K562 (cell line): Measurements from ENCODE around the gene GPX5. TPM values are rescaled to one million over a fixed set of nuclear protein-coding genes. Genes with fewer than 3 reads are reported as not detected.
A peak's percentile ranks its signal among the peaks of the same experiment; 100 is the strongest.

Experiments
- ARID3A ChIP-seq: IDR thresholded peaks from 2 replicates; pipeline ENCODE4 v1.6.1; 2012; ENCODE audit warnings: low read depth, low read length, improper control_type of control experiment, borderline replicate concordance
- ARID3B ChIP-seq: fragments of 250-450 bp; sonication (Bioruptor Pico); IDR thresholded peaks from 2 replicates; pipeline ENCODE4 v1.4.0; 2020; ENCODE audit warnings: borderline replicate concordance
- COPS2 ChIP-seq: fragments of 450-650 bp; conservative IDR thresholded peaks from 2 replicates; pipeline ENCODE4 v1.6.1; 2016; ENCODE audit warnings: mild to moderate bottlenecking, moderate library complexity
- CREB1 ChIP-seq, 2 experiments: sonication (generic) in 1 of 2; formaldehyde crosslinking in 1 of 2; IDR thresholded peaks; 2 replicates each; pipeline versions ENCODE4 v1.6.1 to v1.8.0; 2012 to 2022; ENCODE audit warnings: inconsistent platforms in 1 of 2, mild to moderate bottlenecking in 1 of 2, missing genetic modification reagents in 1 of 2, moderate library complexity in 1 of 2
- HBP1 ChIP-seq: fragments of 450-650 bp; formaldehyde crosslinking; IDR thresholded peaks from 2 replicates; pipeline ENCODE4 v1.4.0; 2022; ENCODE audit warnings: missing genetic modification characterization
- HDAC2 ChIP-seq: fragments of 450-650 bp; IDR thresholded peaks from 2 replicates; pipeline ENCODE4 v1.6.1; 2016; ENCODE audit warnings: mild to moderate bottlenecking
- HLTF ChIP-seq: fragments of 450-650 bp; IDR thresholded peaks from 2 replicates; pipeline ENCODE4 v1.6.1; 2016
- KDM5B ChIP-seq: fragments of 200-600 bp; sonication (generic); IDR thresholded peaks from 2 replicates; pipeline ENCODE4 v1.6.1; 2012; ENCODE audit warnings: low read depth, mild to moderate bottlenecking, moderate library complexity, low read length, control low read depth, inconsistent platforms; ENCODE audit not compliant: insufficient replicate concordance
- NCOA2 ChIP-seq, 2 experiments: fragments of 450-650 bp; IDR thresholded peaks; 2 replicates each; pipeline ENCODE4 v1.6.1; 2018; ENCODE audit warnings: mild to moderate bottlenecking in 2 of 2, moderate library complexity in 1 of 2; ENCODE audit not compliant: partially characterized antibody in 2 of 2
- RB1 ChIP-seq: fragments of 450-650 bp; IDR thresholded peaks from 2 replicates; pipeline ENCODE4 v1.6.1; 2017; ENCODE audit warnings: low read depth, mild to moderate bottlenecking
- RBM25 ChIP-seq: fragments of 200-400 bp; formaldehyde crosslinking; IDR thresholded peaks from 2 replicates; pipeline ENCODE4 v1.6.1; 2018; ENCODE audit warnings: low read length, low read depth, moderate library complexity; ENCODE audit not compliant: severe bottlenecking
- RBM34 ChIP-seq: fragments of 200-400 bp; formaldehyde crosslinking; IDR thresholded peaks from 2 replicates; pipeline ENCODE4 v1.6.1; 2018; ENCODE audit warnings: low read length, borderline replicate concordance; ENCODE audit not compliant: insufficient read depth
- SIX5 ChIP-seq, 2 experiments: IDR thresholded peaks; 2 replicates each; pipeline ENCODE4 v1.6.1; 2011; ENCODE audit warnings: low read length in 2 of 2, borderline replicate concordance in 1 of 2, low read depth in 1 of 2, mild to moderate bottlenecking in 1 of 2, moderate library complexity in 1 of 2; ENCODE audit not compliant: insufficient read depth in 1 of 2
- ZC3H4 ChIP-seq: sonication (generic); formaldehyde crosslinking; IDR thresholded peaks from 2 replicates; pipeline ENCODE4 v1.9.0; 2021; ENCODE audit warnings: missing genetic modification reagents, borderline replicate concordance
- ZNF384 ChIP-seq: IDR thresholded peaks from 2 replicates; pipeline ENCODE4 v1.6.1; 2012; ENCODE audit warnings: low read depth, low read length, improper control_type of control experiment
- polyA plus RNA-seq, 8 experiments: library from polyadenylated mRNA; depleted of rRNA in 4 of 8; stranded (reverse) in 5 of 8; unstranded in 3 of 8; fragments of >200 nt; fragmentation: Nextera tagmentation in 2 of 8; fragmentation: Illumina TruSeq in 1 of 8; extraction: Ambion mirVana in 2 of 8; extraction: Trizol in 1 of 8; gene quantifications; 2 replicates each; pipeline versions ENCODE4 v1.2.1 to v1.2.3, GENCODE V29; 2011 to 2014; ENCODE audit warnings: inconsistent platforms in 1 of 8, missing spikeins in 1 of 8
- total RNA-seq, 7 experiments: library from RNA; depleted of rRNA in 6 of 7; stranded (reverse); fragments of >200 nt in 6 of 7; fragmentation: Illumina TruSeq in 2 of 7; extraction: Trizol in 2 of 7; gene quantifications; 2 replicates each; pipeline versions ENCODE4 v1.2.1 to v1.2.3, GENCODE V29; 2011 to 2021; ENCODE audit warnings: low replicate concordance in 1 of 7
- TF ChIP-seq, protein P1 (sequence below): fragments of 150-350 bp; IDR thresholded peaks from 2 replicates; pipeline ENCODE4 v1.6.1; 2014; ENCODE audit warnings: low read depth, mild to moderate bottlenecking, low read length, borderline replicate concordance
- TF ChIP-seq, protein P2 (sequence below): sonication (generic); formaldehyde crosslinking; IDR thresholded peaks from 2 replicates; pipeline ENCODE4 v1.8.1; 2023; ENCODE audit warnings: mild to moderate bottlenecking, missing genetic modification reagents

The GPX5 gene
- total and polyA plus RNA-seq, 9 of the 15 experiments (the other 6 are each of a cell fraction or from before 2014, with no cell fraction given) = 0.07 to 0.18 (median 0.15) TPM; not detected in 6

- TF ChIP-seq, protein P1, sequence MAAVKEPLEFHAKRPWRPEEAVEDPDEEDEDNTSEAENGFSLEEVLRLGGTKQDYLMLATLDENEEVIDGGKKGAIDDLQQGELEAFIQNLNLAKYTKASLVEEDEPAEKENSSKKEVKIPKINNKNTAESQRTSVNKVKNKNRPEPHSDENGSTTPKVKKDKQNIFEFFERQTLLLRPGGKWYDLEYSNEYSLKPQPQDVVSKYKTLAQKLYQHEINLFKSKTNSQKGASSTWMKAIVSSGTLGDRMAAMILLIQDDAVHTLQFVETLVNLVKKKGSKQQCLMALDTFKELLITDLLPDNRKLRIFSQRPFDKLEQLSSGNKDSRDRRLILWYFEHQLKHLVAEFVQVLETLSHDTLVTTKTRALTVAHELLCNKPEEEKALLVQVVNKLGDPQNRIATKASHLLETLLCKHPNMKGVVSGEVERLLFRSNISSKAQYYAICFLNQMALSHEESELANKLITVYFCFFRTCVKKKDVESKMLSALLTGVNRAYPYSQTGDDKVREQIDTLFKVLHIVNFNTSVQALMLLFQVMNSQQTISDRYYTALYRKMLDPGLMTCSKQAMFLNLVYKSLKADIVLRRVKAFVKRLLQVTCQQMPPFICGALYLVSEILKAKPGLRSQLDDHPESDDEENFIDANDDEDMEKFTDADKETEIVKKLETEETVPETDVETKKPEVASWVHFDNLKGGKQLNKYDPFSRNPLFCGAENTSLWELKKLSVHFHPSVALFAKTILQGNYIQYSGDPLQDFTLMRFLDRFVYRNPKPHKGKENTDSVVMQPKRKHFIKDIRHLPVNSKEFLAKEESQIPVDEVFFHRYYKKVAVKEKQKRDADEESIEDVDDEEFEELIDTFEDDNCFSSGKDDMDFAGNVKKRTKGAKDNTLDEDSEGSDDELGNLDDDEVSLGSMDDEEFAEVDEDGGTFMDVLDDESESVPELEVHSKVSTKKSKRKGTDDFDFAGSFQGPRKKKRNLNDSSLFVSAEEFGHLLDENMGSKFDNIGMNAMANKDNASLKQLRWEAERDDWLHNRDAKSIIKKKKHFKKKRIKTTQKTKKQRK = no peak
- TF ChIP-seq, protein P2, sequence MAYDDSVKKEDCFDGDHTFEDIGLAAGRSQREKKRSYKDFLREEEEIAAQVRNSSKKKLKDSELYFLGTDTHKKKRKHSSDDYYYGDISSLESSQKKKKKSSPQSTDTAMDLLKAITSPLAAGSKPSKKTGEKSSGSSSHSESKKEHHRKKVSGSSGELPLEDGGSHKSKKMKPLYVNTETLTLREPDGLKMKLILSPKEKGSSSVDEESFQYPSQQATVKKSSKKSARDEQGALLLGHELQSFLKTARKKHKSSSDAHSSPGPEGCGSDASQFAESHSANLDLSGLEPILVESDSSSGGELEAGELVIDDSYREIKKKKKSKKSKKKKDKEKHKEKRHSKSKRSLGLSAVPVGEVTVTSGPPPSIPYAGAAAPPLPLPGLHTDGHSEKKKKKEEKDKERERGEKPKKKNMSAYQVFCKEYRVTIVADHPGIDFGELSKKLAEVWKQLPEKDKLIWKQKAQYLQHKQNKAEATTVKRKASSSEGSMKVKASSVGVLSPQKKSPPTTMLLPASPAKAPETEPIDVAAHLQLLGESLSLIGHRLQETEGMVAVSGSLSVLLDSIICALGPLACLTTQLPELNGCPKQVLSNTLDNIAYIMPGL (CRISPR knock-in tag) = no peak
- TF ChIP-seq HDAC2 (peak; percentile 78), ARID3A (no peak), HBP1 (CRISPR knock-in tag) (peak; percentile 71; the same call in 1 of the 2 replicates), RB1 (no peak), RBM34 (0 out of 2 replicates have a peak, but pooled peaks have one; percentile 22), HLTF (peak; percentile 88; the same call in 1 of the 2 replicates), COPS2 (no peak), ZC3H4 (CRISPR knock-in tag) (no peak), ZNF384 (no peak), CREB1 (IDR thresholded peaks at IDR 0.05) (no peak), CREB1 (CRISPR knock-in tag; IDR thresholded peaks at IDR 0.05) (no peak), SIX5 (IDR thresholded peaks at IDR 0.05; ENCODE audit: borderline replicate concordance in 1 of 2, insufficient read depth in 1 of 2, low read depth in 1 of 2, low read length in 2 of 2) (no peak), KDM5B (no peak), ARID3B (no peak), RBM25 (no peak), NCOA2 (IDR thresholded peaks at IDR 0.05; ENCODE audit: partially characterized antibody in 2 of 2) (no peak)
These were observed 27.8 kb downstream of the GPX5 start (continued) for GRCh38 chr6:28553384-28553985.
